Stomach (tissue), 4 donors: ENCODE measurements around the gene GRHPR.

Experiments
- EP300 ChIP-seq: sonication (generic); formaldehyde crosslinking; IDR thresholded peaks from one replicate; pipeline ENCODE4 v1.6.1; 2017; ENCODE audit warnings: antibody characterized with exemption
- POLR2A ChIP-seq, 4 donors: fragments of 450-650 bp; IDR thresholded peaks; one replicate each; pipeline ENCODE4 v1.6.1; 2016; ENCODE audit warnings: antibody characterized with exemption in 4 of 4, control low read depth in 2 of 4, mild to moderate bottlenecking in 1 of 4, moderate library complexity in 1 of 4
- POLR2AphosphoS5 ChIP-seq, 3 donors: sonication (generic); formaldehyde crosslinking; IDR thresholded peaks; one replicate each; pipeline ENCODE4 v1.6.1; 2016; ENCODE audit warnings: antibody characterized with exemption in 3 of 3
- TF ChIP-seq, protein P1 (sequence below), 7 experiments: fragments of 450-650 bp in 4 of 7; fragments of 200-600 bp in 3 of 7; sonication (generic) in 3 of 7; IDR thresholded peaks; one replicate each; pipeline ENCODE4 v1.5.1; 2016 to 2019; ENCODE audit warnings: antibody characterized with exemption in 7 of 7, control low read depth in 2 of 7, mild to moderate bottlenecking in 1 of 7

DNA sequence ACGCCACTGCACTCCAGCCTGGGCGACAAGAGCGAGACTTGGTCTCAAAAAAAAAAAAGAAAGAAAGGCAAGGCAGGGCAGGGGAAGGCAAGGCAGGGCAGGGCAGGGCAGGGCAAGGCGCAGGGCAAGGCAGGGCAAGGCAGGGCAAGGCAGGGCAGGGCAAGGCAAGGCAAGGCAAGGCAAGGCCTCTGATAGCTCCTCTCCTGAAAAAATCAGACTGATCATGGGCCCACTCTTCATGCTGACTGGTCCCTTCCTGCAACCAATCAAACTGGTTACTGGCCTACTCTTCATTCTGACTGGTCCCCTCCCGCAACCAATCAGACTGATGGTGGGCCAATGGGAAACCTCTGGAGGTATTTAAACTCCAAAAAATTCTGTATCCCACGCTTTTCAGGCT, 46.1 kb downstream of the GRHPR start:
- TF ChIP-seq EP300, result no peak
- TF ChIP-seq, protein P1, sequence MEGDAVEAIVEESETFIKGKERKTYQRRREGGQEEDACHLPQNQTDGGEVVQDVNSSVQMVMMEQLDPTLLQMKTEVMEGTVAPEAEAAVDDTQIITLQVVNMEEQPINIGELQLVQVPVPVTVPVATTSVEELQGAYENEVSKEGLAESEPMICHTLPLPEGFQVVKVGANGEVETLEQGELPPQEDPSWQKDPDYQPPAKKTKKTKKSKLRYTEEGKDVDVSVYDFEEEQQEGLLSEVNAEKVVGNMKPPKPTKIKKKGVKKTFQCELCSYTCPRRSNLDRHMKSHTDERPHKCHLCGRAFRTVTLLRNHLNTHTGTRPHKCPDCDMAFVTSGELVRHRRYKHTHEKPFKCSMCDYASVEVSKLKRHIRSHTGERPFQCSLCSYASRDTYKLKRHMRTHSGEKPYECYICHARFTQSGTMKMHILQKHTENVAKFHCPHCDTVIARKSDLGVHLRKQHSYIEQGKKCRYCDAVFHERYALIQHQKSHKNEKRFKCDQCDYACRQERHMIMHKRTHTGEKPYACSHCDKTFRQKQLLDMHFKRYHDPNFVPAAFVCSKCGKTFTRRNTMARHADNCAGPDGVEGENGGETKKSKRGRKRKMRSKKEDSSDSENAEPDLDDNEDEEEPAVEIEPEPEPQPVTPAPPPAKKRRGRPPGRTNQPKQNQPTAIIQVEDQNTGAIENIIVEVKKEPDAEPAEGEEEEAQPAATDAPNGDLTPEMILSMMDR (IDR thresholded peaks at IDR 0.05), result no peak
- no peak for TF ChIP-seq POLR2A (IDR thresholded peaks at IDR 0.05)
- TF ChIP-seq POLR2AphosphoS5 (IDR thresholded peaks at IDR 0.05), result no peak
